Ovary (tissue), 3 donors: ENCODE measurements around the gene DBH.

Source experiments
- EP300 ChIP-seq: sonication (generic); formaldehyde crosslinking; IDR thresholded peaks from one replicate; pipeline ENCODE4 v1.6.1; 2017; ENCODE audit warnings: antibody characterized with exemption
- POLR2A ChIP-seq: fragments of 450-650 bp; IDR thresholded peaks from one replicate; pipeline ENCODE4 v1.6.1; 2017; ENCODE audit warnings: antibody characterized with exemption, mild to moderate bottlenecking, moderate library complexity
- TF ChIP-seq, protein P1 (sequence below), 3 donors: fragments of 450-650 bp in 2 of 3; fragments of 200-600 bp in 1 of 3; IDR thresholded peaks; one replicate each; pipeline versions ENCODE4 v1.5.1 to v1.8.0; 2016 to 2022; ENCODE audit warnings: antibody characterized with exemption in 3 of 3, mild to moderate bottlenecking in 1 of 3
- donor health status: DM: no; HTN: no; CAD: no.

DNA sequence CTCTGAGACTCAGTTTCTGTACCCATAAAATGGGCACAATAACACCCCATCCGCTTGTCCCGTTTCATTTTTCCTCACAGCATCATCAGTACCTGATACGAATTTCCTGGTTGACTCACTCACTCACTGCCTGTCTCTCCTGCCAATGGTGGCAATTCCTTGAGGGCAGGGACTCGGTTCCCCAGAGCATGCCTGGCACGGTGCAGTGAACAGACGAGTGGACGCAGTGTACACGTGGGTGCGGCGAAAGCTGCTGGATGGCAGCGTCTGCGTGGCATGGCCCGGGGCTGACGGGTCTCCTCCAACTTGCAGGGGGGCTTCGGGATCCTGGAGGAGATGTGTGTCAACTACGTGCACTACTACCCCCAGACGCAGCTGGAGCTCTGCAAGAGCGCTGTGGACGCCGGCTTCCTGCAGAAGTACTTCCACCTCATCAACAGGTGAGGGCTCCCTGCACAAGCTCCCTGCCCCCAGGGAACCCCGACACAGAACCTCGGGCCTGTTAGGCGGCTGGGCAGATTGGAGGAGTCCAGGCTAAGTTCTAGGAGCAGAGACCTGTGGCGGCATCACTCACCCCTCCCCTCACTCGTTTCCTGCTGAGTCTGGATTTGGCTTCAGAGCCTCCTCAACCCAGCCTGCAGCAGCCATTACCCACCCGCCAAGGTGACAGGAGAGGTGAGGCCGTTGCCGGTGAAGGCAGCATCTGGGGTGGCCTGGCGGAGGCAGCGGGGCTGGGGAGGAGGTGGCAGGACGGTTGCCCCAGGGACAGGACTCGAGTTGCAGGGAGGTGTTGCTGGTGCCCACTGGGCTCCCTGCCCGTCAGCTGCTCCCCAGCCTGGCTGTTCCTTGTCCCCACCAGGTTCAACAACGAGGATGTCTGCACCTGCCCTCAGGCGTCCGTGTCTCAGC lies 20.3 kb downstream of the DBH start:
- TF ChIP-seq EP300 (no peak), POLR2A (no peak)
- TF ChIP-seq, protein P1, sequence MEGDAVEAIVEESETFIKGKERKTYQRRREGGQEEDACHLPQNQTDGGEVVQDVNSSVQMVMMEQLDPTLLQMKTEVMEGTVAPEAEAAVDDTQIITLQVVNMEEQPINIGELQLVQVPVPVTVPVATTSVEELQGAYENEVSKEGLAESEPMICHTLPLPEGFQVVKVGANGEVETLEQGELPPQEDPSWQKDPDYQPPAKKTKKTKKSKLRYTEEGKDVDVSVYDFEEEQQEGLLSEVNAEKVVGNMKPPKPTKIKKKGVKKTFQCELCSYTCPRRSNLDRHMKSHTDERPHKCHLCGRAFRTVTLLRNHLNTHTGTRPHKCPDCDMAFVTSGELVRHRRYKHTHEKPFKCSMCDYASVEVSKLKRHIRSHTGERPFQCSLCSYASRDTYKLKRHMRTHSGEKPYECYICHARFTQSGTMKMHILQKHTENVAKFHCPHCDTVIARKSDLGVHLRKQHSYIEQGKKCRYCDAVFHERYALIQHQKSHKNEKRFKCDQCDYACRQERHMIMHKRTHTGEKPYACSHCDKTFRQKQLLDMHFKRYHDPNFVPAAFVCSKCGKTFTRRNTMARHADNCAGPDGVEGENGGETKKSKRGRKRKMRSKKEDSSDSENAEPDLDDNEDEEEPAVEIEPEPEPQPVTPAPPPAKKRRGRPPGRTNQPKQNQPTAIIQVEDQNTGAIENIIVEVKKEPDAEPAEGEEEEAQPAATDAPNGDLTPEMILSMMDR (IDR thresholded peaks at IDR 0.05), result no peak
